GM21367 (cell line): ENCODE measurements around the gene OLFM4.
"Not testable (repeated sequence)": the region's sequence is repeated elsewhere in the genome, so short reads cannot be mapped to it uniquely, and the experiment has no call there.

Experiments used
- ATAC-seq: cut with Tn5 transposase; IDR thresholded peaks from one replicate; pipeline ENCODE4 v1.9.1; 2021; ENCODE audit not compliant: unreplicated experiment

Gene OLFM4

GRCh38 chr13:53028637-53029203 lies at the start of gene OLFM4:
OLFM4 (plus strand) TSS chr13:53028813; CDS start chr13:53028837, 24 bp downstream.
- ATAC-seq, result no peak

GRCh38 chr13:52978989-52979388 lies 49.6 kb upstream of the OLFM4 start:
- no peak for ATAC-seq

- no peak for ATAC-seq
Observed at GRCh38 chr13:52980695-52981094, 47.9 kb upstream of the OLFM4 start.

GRCh38 chr13:52983836-52984235 lies 44.8 kb upstream of the OLFM4 start:
- no peak for ATAC-seq

GRCh38 chr13:52984881-52985363 lies 43.7 kb upstream of the OLFM4 start:
- no peak for ATAC-seq

- no peak for ATAC-seq
Observed at GRCh38 chr13:52991344-52992020, 37.1 kb upstream of the OLFM4 start.

- ATAC-seq, result no peak
Observed at GRCh38 chr13:52992110-52992509, 36.5 kb upstream of the OLFM4 start.

- ATAC-seq, result no peak
Observed at GRCh38 chr13:52994051-52994450, 34.6 kb upstream of the OLFM4 start.

- ATAC-seq, result no peak
Observed at GRCh38 chr13:52994865-52995264, 33.7 kb upstream of the OLFM4 start.

GRCh38 chr13:52995946-52996345 lies 32.7 kb upstream of the OLFM4 start:
- no peak for ATAC-seq

GRCh38 chr13:52997951-52998876 lies 30.4 kb upstream of the OLFM4 start:
- ATAC-seq, result no peak

- ATAC-seq, result no peak
Observed at GRCh38 chr13:52999093-52999696, 29.4 kb upstream of the OLFM4 start.

GRCh38 chr13:53001444-53002225 lies 27.0 kb upstream of the OLFM4 start:
- no peak for ATAC-seq

GRCh38 chr13:53004573-53004972 lies 24.0 kb upstream of the OLFM4 start:
- no peak for ATAC-seq

- no peak for ATAC-seq
Observed at GRCh38 chr13:53005626-53006025, 23.0 kb upstream of the OLFM4 start.

- no peak for ATAC-seq
Observed at GRCh38 chr13:53007872-53008271, 20.7 kb upstream of the OLFM4 start.

- ATAC-seq, result no peak
Observed at GRCh38 chr13:53010374-53011105, 18.1 kb upstream of the OLFM4 start.

GRCh38 chr13:53012707-53013106 lies 15.9 kb upstream of the OLFM4 start:
- peak; percentile 70 for ATAC-seq

GRCh38 chr13:53013113-53013512 lies 15.5 kb upstream of the OLFM4 start:
- no peak for ATAC-seq

- not testable (repeated sequence) for ATAC-seq
Observed at GRCh38 chr13:53014018-53014417, 14.6 kb upstream of the OLFM4 start.
